ENCODE data around the gene PITPNC1.
A peak's percentile ranks its signal among the peaks of the same experiment; 100 is the strongest.

PITPNC1 gene

DNA sequence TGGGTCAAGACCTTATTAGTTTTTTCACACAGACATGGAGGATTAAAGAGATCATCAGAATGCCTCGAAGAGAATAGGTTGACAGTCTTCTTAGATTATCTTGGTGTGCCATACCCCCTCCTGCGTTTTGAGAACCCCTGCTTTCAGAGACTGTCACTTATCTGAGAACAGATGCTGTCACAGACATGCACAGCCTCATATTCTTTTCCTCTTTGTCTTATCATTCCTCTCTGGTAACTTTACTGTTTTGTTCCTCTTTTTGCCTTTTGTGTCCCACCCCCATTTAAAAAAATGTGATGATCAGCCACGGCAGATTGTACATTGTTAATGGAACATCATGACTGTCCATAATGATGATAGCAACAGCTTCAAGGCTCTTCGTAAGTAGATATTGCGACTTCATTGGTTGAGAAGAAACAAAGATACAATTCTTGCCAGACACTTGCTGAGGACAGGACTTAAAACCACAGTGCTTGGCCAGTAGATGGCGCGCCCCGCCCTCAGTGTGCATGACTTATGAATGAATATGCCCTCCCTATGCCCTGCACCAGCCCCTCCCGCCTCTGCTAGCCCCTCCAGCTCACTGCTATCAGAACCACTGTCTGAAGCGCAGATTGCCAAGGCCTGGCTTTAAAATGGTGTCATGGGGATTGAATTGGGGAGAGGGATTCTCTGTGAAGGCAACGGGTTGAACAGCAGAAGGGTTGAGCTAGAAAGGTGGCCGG lies 2.6 kb upstream of the PITPNC1 start:
- Histone ChIP-seq H3K9me3 (ENCODE audit: insufficient read depth, low read depth, low read length) (no peaks in the 10 kb centered on the region), H3K27ac (ENCODE audit: low read depth, low read length) (no peak overlapping the region), H3K4me3 (ENCODE audit: low read length) (no peak overlapping the region), H3K4me1 (ENCODE audit: insufficient read depth, low read length) (peaks cover 11% of the 10 kb centered on the region; the same call in 1 of the 2 replicates), H3K27me3 (ENCODE audit: insufficient read depth, low read length) (no peaks in the 10 kb centered on the region), H3K9ac (ENCODE audit: low read depth, low read length) (no peak overlapping the region), H3K36me3 (ENCODE audit: insufficient read depth, low read length) (peaks cover 2% of the 10 kb centered on the region; the same call in 1 of the 2 replicates)
- WGBS, result 57% methylated on average over 12 of the region's 12 CpGs

- Histone ChIP-seq H3K9me3 (ENCODE audit: insufficient read depth, low read depth, low read length) (no peaks in the 10 kb centered on the region), H3K4me3 (ENCODE audit: low read length) (no peak overlapping the region), H3K27me3 (ENCODE audit: insufficient read depth, low read length) (no peaks in the 10 kb centered on the region), H3K9ac (ENCODE audit: low read depth, low read length) (no peak overlapping the region), H3K36me3 (ENCODE audit: insufficient read depth, low read length) (peaks cover 5% of the 10 kb centered on the region; the same call in 1 of the 2 replicates), H3K4me1 (ENCODE audit: insufficient read depth, low read length) (peaks cover 13% of the 10 kb centered on the region; the same call in 1 of the 2 replicates), H3K27ac (ENCODE audit: low read depth, low read length) (no peak overlapping the region)
- 93% methylated on average over 5 of the region's 5 CpGs for WGBS
These were observed 2.0 kb upstream of the PITPNC1 start for GRCh38 chr17:67375054-67375427.

- Histone ChIP-seq H3K9ac (ENCODE audit: low read depth, low read length) (no peak overlapping the region), H3K27ac (ENCODE audit: low read depth, low read length) (no peak overlapping the region), H3K4me3 (ENCODE audit: low read length) (peak overlapping the region; percentile 80; the same call in 1 of the 2 replicates), H3K27me3 (ENCODE audit: insufficient read depth, low read length) (no peaks in the 10 kb centered on the region), H3K4me1 (ENCODE audit: insufficient read depth, low read length) (peaks cover 13% of the 10 kb centered on the region; the same call in 1 of the 2 replicates), H3K36me3 (ENCODE audit: insufficient read depth, low read length) (peaks cover 5% of the 10 kb centered on the region; the same call in 1 of the 2 replicates), H3K9me3 (ENCODE audit: insufficient read depth, low read depth, low read length) (no peaks in the 10 kb centered on the region)
- 88% methylated on average over 6 of the region's 6 CpGs for WGBS
These were observed 1.4 kb upstream of the PITPNC1 start for GRCh38 chr17:67375716-67376115.

DNA sequence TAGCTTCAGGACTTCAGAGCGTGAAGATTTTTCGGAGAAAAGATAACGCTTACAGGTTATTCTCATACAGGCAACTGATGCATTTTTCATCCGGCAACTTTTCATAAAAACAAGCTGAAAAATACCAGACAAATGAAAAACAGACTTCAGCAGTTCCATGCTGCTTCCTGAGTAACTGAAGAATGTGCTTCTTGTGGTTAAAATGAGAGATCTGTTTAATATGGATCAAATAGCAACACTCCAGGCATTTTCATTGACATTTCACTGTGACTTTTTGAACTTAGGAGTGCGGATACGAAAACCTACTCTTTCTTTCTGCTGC lies 705 bp upstream of the PITPNC1 start:
- Histone ChIP-seq H3K4me1 (ENCODE audit: insufficient read depth, low read length) (peaks cover 13% of the 10 kb centered on the region; the same call in 1 of the 2 replicates), H3K9ac (ENCODE audit: low read depth, low read length) (peak overlapping the region; percentile 86), H3K4me3 (ENCODE audit: low read length) (peak overlapping the region; percentile 80), H3K27ac (ENCODE audit: low read depth, low read length) (peak overlapping the region; percentile 89), H3K27me3 (ENCODE audit: insufficient read depth, low read length) (no peaks in the 10 kb centered on the region), H3K36me3 (ENCODE audit: insufficient read depth, low read length) (peaks cover 5% of the 10 kb centered on the region; the same call in 1 of the 2 replicates), H3K9me3 (ENCODE audit: insufficient read depth, low read depth, low read length) (no peaks in the 10 kb centered on the region)
- WGBS, result 60% methylated on average over 6 of the region's 6 CpGs

DNA sequence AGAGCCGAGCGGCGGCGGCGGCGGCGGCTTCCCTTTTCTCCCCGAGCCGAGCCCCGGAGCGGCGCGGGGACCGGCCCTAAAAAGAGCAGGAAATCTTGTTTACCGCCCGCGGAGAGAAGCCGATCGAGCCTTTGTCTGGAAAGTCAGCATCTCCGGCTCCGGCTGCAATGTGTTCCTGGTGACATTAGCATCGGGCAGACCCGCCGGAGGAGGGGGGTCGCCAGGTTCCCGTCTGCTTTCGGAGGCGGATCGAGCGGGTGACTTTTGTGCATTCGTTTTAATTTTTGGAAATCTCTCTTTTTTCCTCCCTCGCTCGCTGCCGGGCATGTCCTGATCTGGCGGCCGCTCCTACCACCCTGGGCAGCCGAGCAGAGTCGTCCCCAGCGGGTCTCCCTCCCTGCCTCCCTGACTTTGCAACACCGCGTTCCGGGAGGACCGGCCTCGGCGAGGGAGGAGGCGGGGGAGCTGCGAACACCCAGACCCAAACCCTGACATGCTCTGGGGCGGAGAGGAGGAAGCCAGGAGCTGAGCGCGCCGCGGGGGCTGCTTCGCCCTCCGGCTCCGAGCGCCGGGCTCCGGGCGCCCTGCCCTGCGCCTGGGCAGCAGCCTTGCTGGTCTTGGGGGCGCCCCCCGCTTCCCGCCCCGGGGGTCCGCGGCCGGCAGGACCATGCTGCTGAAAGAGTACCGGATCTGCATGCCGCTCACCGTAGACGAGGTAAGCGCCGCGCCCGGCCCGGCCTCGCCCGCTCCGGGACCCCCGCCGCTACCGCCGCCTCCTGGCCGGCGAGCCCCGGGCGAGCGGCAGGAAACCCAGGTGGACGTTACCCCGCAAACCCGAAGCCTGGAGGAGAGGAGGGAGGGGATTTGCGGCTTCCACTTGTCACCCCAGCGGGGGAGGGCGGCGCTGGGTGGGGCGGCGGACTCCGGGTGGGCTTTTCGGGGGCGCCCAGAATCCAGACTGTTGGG lies 690 bp downstream of the PITPNC1 start:
- peak overlapping the region; percentile 89 for H3K27ac ChIP-seq (ENCODE audit: low read depth, low read length)
- peaks cover 13% of the 10 kb centered on the region; the same call in 1 of the 2 replicates for H3K4me1 ChIP-seq (ENCODE audit: insufficient read depth, low read length)
- peak overlapping the region; percentile 80 for H3K4me3 ChIP-seq (ENCODE audit: low read length)
- no peaks in the 10 kb centered on the region for H3K9me3 ChIP-seq (ENCODE audit: insufficient read depth, low read depth, low read length)
- H3K27me3 ChIP-seq (ENCODE audit: insufficient read depth, low read length), result no peaks in the 10 kb centered on the region
- peak overlapping the region; percentile 86 for H3K9ac ChIP-seq (ENCODE audit: low read depth, low read length)
- peaks cover 9% of the 10 kb centered on the region; the same call in 1 of the 2 replicates for H3K36me3 ChIP-seq (ENCODE audit: insufficient read depth, low read length)
- WGBS, result under 1% methylated on average over 100 of the region's 100 CpGs

GRCh38 chr17:67378454-67379250 lies 1.6 kb downstream of the PITPNC1 start:
- WGBS, result 1% methylated on average over 72 of the region's 72 CpGs
- H3K36me3 ChIP-seq (ENCODE audit: insufficient read depth, low read length), result peaks cover 9% of the 10 kb centered on the region; the same call in 1 of the 2 replicates
- H3K4me3 ChIP-seq (ENCODE audit: low read length), result peak overlapping the region; percentile 80
- peak overlapping the region; percentile 89 for H3K27ac ChIP-seq (ENCODE audit: low read depth, low read length)
- H3K9me3 ChIP-seq (ENCODE audit: insufficient read depth, low read depth, low read length), result no peaks in the 10 kb centered on the region
- H3K9ac ChIP-seq (ENCODE audit: low read depth, low read length), result peak overlapping the region; percentile 86
- no peaks in the 10 kb centered on the region for H3K27me3 ChIP-seq (ENCODE audit: insufficient read depth, low read length)
- peaks cover 13% of the 10 kb centered on the region; the same call in 1 of the 2 replicates for H3K4me1 ChIP-seq (ENCODE audit: insufficient read depth, low read length)

- H3K27me3 ChIP-seq (ENCODE audit: insufficient read depth, low read length), result no peaks in the 10 kb centered on the region
- 81% methylated on average over 8 of the region's 8 CpGs for WGBS
- H3K27ac ChIP-seq (ENCODE audit: low read depth, low read length), result peak overlapping the region; percentile 20; the same call in 1 of the 2 replicates
- H3K36me3 ChIP-seq (ENCODE audit: insufficient read depth, low read length), result peaks cover 9% of the 10 kb centered on the region; the same call in 1 of the 2 replicates
- peak overlapping the region; percentile 80 for H3K4me3 ChIP-seq (ENCODE audit: low read length)
- no peaks in the 10 kb centered on the region for H3K9me3 ChIP-seq (ENCODE audit: insufficient read depth, low read depth, low read length)
- peak overlapping the region; percentile 69 for H3K9ac ChIP-seq (ENCODE audit: low read depth, low read length)
- H3K4me1 ChIP-seq (ENCODE audit: insufficient read depth, low read length), result peaks cover 13% of the 10 kb centered on the region; the same call in 1 of the 2 replicates
These were observed 2.2 kb downstream of the PITPNC1 start for GRCh38 chr17:67379251-67379630.

DNA sequence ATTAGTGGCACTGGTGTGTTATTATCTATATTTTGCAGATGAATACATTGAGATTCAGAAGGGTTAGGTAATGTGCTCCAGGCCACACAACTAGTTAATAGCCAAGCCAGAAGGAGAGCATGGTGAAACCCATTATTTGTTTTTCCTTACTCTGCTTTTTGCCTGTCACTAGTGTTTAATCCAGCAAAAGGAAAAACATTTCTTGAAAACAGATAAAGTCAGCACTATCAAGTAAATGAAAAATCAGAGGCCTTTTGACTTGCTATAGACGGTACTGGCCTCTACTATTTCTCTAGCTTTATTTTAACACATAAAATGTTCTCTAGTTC lies 4.8 kb downstream of the PITPNC1 start:
- no peak overlapping the region for H3K9ac ChIP-seq (ENCODE audit: low read depth, low read length)
- peaks cover 7% of the 10 kb centered on the region; the same call in 1 of the 2 replicates for H3K4me1 ChIP-seq (ENCODE audit: insufficient read depth, low read length)
- H3K4me3 ChIP-seq (ENCODE audit: low read length), result no peak overlapping the region
- H3K27ac ChIP-seq (ENCODE audit: low read depth, low read length), result no peak overlapping the region
- 84% methylated on average over 1 of the region's 1 CpG for WGBS
- H3K9me3 ChIP-seq (ENCODE audit: insufficient read depth, low read depth, low read length), result no peaks in the 10 kb centered on the region
- H3K36me3 ChIP-seq (ENCODE audit: insufficient read depth, low read length), result peaks cover 12% of the 10 kb centered on the region
- H3K27me3 ChIP-seq (ENCODE audit: insufficient read depth, low read length), result no peaks in the 10 kb centered on the region

- Histone ChIP-seq H3K9me3 (ENCODE audit: insufficient read depth, low read depth, low read length) (no peaks in the 10 kb centered on the region), H3K9ac (ENCODE audit: low read depth, low read length) (no peak overlapping the region), H3K4me1 (ENCODE audit: insufficient read depth, low read length) (no peaks in the 10 kb centered on the region), H3K27ac (ENCODE audit: low read depth, low read length) (peak overlapping the region; percentile 46; the same call in 1 of the 2 replicates), H3K36me3 (ENCODE audit: insufficient read depth, low read length) (peaks cover 7% of the 10 kb centered on the region; the same call in 1 of the 2 replicates), H3K27me3 (ENCODE audit: insufficient read depth, low read length) (no peaks in the 10 kb centered on the region), H3K4me3 (ENCODE audit: low read length) (no peak overlapping the region)
- WGBS, result 97% methylated on average over 20 of the region's 20 CpGs
These were observed 8.3 kb downstream of the PITPNC1 start for GRCh38 chr17:67385122-67385988.

All from HUES64 (cell line).